ENCODE measurements around the gene SPOPL. TPM values are rescaled to one million over a fixed set of nuclear protein-coding genes. Genes with fewer than 3 reads are reported as not detected.

The SPOPL gene
- total and polyA plus RNA-seq, 4 donors: 3.4 to 15.8 (median 9.4) TPM

GRCh38 chr2:138514173-138514572, 12.6 kb downstream of the SPOPL start (continued):
- TF ChIP-seq, protein P1, sequence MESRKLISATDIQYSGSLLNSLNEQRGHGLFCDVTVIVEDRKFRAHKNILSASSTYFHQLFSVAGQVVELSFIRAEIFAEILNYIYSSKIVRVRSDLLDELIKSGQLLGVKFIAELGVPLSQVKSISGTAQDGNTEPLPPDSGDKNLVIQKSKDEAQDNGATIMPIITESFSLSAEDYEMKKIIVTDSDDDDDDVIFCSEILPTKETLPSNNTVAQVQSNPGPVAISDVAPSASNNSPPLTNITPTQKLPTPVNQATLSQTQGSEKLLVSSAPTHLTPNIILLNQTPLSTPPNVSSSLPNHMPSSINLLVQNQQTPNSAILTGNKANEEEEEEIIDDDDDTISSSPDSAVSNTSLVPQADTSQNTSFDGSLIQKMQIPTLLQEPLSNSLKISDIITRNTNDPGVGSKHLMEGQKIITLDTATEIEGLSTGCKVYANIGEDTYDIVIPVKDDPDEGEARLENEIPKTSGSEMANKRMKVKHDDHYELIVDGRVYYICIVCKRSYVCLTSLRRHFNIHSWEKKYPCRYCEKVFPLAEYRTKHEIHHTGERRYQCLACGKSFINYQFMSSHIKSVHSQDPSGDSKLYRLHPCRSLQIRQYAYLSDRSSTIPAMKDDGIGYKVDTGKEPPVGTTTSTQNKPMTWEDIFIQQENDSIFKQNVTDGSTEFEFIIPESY (IDR thresholded peaks at IDR 0.05): no peak
- TF ChIP-seq HNF4G (IDR thresholded peaks at IDR 0.05): no peak
- no peak for TF ChIP-seq FOXA1 (IDR thresholded peaks at IDR 0.05)
- no peak for TF ChIP-seq EGR1 (IDR thresholded peaks at IDR 0.05; ENCODE audit: low read depth in 2 of 2)
- no peak for TF ChIP-seq SP1 (IDR thresholded peaks at IDR 0.05)
- no peak for TF ChIP-seq YY1 (IDR thresholded peaks at IDR 0.05)

DNA sequence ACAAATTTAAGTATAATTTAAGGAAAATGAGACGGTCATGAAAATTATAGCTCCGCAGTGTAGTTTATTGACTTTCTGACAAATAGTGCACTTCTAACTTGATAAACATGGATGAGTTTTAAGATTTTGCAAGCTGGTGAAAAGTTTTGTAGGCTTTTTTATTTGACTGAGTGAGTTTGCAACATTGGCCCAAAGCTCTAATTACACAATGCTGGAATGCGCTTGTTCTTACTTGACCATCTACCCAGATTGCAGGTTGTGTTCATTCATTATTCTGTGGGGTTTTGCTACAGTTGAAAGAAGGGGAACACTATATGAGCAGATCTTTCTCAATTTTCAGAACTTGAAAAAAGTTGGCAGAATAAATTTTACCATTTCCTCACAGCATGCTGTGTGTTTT, 13.5 kb downstream of the SPOPL start:
- no peak overlapping the region for H3K4me3 ChIP-seq (ENCODE audit: low read depth in 1 of 3, low read length in 3 of 3)
- no peak for TF ChIP-seq HNF4G (IDR thresholded peaks at IDR 0.05)
- TF ChIP-seq HNF4A (conservative IDR thresholded peaks at IDR 0.05): peak; percentile 60 to 64
- TF ChIP-seq GABPA (IDR thresholded peaks at IDR 0.05 in 1 of 2, conservative IDR thresholded peaks at IDR 0.05 in 1 of 2): no peak
- no peak for TF ChIP-seq EGR1 (IDR thresholded peaks at IDR 0.05; ENCODE audit: low read depth in 2 of 2)
- TF ChIP-seq SP1 (IDR thresholded peaks at IDR 0.05): peak; percentile 10
- TF ChIP-seq NR2F2 (IDR thresholded peaks at IDR 0.05): no peak
- peak; percentile 27 to 45 for TF ChIP-seq RXRA (IDR thresholded peaks at IDR 0.05)
- TF ChIP-seq, protein P2, sequence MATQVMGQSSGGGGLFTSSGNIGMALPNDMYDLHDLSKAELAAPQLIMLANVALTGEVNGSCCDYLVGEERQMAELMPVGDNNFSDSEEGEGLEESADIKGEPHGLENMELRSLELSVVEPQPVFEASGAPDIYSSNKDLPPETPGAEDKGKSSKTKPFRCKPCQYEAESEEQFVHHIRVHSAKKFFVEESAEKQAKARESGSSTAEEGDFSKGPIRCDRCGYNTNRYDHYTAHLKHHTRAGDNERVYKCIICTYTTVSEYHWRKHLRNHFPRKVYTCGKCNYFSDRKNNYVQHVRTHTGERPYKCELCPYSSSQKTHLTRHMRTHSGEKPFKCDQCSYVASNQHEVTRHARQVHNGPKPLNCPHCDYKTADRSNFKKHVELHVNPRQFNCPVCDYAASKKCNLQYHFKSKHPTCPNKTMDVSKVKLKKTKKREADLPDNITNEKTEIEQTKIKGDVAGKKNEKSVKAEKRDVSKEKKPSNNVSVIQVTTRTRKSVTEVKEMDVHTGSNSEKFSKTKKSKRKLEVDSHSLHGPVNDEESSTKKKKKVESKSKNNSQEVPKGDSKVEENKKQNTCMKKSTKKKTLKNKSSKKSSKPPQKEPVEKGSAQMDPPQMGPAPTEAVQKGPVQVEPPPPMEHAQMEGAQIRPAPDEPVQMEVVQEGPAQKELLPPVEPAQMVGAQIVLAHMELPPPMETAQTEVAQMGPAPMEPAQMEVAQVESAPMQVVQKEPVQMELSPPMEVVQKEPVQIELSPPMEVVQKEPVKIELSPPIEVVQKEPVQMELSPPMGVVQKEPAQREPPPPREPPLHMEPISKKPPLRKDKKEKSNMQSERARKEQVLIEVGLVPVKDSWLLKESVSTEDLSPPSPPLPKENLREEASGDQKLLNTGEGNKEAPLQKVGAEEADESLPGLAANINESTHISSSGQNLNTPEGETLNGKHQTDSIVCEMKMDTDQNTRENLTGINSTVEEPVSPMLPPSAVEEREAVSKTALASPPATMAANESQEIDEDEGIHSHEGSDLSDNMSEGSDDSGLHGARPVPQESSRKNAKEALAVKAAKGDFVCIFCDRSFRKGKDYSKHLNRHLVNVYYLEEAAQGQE (IDR thresholded peaks at IDR 0.05): peak; percentile 18
- no peak for TF ChIP-seq FOXA2 (IDR thresholded peaks at IDR 0.05)
- TF ChIP-seq, protein P3, sequence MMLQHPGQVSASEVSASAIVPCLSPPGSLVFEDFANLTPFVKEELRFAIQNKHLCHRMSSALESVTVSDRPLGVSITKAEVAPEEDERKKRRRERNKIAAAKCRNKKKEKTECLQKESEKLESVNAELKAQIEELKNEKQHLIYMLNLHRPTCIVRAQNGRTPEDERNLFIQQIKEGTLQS (IDR thresholded peaks at IDR 0.05): no peak
- TF ChIP-seq RAD21 (IDR thresholded peaks at IDR 0.05): peak; percentile 25 to 46
- no peak for TF ChIP-seq TAF1 (conservative IDR thresholded peaks at IDR 0.05)
- TF ChIP-seq, protein P4, sequence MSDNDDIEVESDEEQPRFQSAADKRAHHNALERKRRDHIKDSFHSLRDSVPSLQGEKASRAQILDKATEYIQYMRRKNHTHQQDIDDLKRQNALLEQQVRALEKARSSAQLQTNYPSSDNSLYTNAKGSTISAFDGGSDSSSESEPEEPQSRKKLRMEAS (IDR thresholded peaks at IDR 0.05): peak; percentile 44
- TF ChIP-seq YY1 (IDR thresholded peaks at IDR 0.05): peak; percentile 60
- TF ChIP-seq, protein P1 (IDR thresholded peaks at IDR 0.05): no peak
- peak; percentile 0 to 25 for TF ChIP-seq JUND (IDR thresholded peaks at IDR 0.05)
- TF ChIP-seq, protein P5, sequence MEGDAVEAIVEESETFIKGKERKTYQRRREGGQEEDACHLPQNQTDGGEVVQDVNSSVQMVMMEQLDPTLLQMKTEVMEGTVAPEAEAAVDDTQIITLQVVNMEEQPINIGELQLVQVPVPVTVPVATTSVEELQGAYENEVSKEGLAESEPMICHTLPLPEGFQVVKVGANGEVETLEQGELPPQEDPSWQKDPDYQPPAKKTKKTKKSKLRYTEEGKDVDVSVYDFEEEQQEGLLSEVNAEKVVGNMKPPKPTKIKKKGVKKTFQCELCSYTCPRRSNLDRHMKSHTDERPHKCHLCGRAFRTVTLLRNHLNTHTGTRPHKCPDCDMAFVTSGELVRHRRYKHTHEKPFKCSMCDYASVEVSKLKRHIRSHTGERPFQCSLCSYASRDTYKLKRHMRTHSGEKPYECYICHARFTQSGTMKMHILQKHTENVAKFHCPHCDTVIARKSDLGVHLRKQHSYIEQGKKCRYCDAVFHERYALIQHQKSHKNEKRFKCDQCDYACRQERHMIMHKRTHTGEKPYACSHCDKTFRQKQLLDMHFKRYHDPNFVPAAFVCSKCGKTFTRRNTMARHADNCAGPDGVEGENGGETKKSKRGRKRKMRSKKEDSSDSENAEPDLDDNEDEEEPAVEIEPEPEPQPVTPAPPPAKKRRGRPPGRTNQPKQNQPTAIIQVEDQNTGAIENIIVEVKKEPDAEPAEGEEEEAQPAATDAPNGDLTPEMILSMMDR (IDR thresholded peaks at IDR 0.05; ENCODE audit: low read depth, low read length, missing input control): no peak
- TF ChIP-seq FOXA1 (IDR thresholded peaks at IDR 0.05): no peak
- no peaks in the 10 kb centered on the region for H3K27me3 ChIP-seq (ENCODE audit: control insufficient read depth in 4 of 4, insufficient read depth in 4 of 4, low read length in 3 of 4)
- no peaks in the 10 kb centered on the region for H3K36me3 ChIP-seq (ENCODE audit: control insufficient read depth in 4 of 4, insufficient read depth in 3 of 4, low read depth in 1 of 4, low read length in 3 of 4)
- DNase-seq (ENCODE audit: low spot score): no peak
- peaks cover 5 to 26% (median 17%) of the 10 kb centered on the region in 4 donors for H3K4me1 ChIP-seq (ENCODE audit: control insufficient read depth in 4 of 4, insufficient read depth in 4 of 4, low read length in 3 of 4)
- H3K9ac ChIP-seq (ENCODE audit: low read depth in 1 of 2, low read length in 2 of 2): no peak overlapping the region
- no peaks in the 10 kb centered on the region for H3K9me3 ChIP-seq (ENCODE audit: control insufficient read depth in 4 of 4, low read length in 3 of 4)
- whole genome bisulfite sequencing: 35% methylated on average over 3 of the region's 3 CpGs
- H3K27ac ChIP-seq (ENCODE audit: low read depth in 1 of 2, low read length in 2 of 2): peak overlapping the region; percentile 22 to 43

Data from liver (tissue), 9 donors.